SU-DHL-6 (cell line): ENCODE results near the gene SDK1.

Source experiments
- H2AFZ ChIP-seq: fragments of 200-600 bp; sonication (generic); 2 replicates; pipeline ENCODE4 v1.6.1; 2014; ENCODE audit warnings: low read depth, mild to moderate bottlenecking, moderate library complexity, mixed read lengths, antibody characterized with exemption, low read length; ENCODE audit not compliant: severe bottlenecking
- H3F3A ChIP-seq: fragments of 200-600 bp; shearing (Covaris generic); 2 replicates; pipeline ENCODE4 v1.6.0; 2016; ENCODE audit warnings: antibody characterized with exemption, mild to moderate bottlenecking; ENCODE audit not compliant: insufficient read depth
- H3K27ac ChIP-seq: fragments of 200-600 bp; sonication (generic); 2 replicates; pipeline ENCODE4 v1.5.1; 2016; ENCODE audit warnings: low read depth, mild to moderate bottlenecking, low read length, moderate library complexity, mixed read lengths
- H3K27me3 ChIP-seq: fragments of 200-600 bp; sonication (generic), shearing (Covaris generic); 2 replicates; pipeline ENCODE4 v1.6.0; 2014; ENCODE audit warnings: mild to moderate bottlenecking, low read length
- H3K36me3 ChIP-seq: fragments of 200-600 bp; sonication (generic); 2 replicates; pipeline ENCODE4 v1.6.1; 2014; ENCODE audit warnings: mild to moderate bottlenecking, low read length, mixed read lengths
- H3K4me2 ChIP-seq: fragments of 300-600, 200-600 bp; shearing (Covaris generic), sonication (generic); 2 replicates; pipeline ENCODE4 v1.6.0; 2014; ENCODE audit warnings: low read length, low read depth, mild to moderate bottlenecking; ENCODE audit not compliant: poor library complexity, severe bottlenecking
- H3K4me3 ChIP-seq: fragments of 200-600 bp; sonication (generic); 2 replicates; pipeline ENCODE4 v1.5.1; 2014; ENCODE audit warnings: antibody characterized with exemption, low read length, mild to moderate bottlenecking, mixed read lengths; ENCODE audit not compliant: insufficient read depth, poor library complexity, severe bottlenecking
- H3K79me2 ChIP-seq: fragments of 200-600 bp; sonication (generic); 2 replicates; pipeline ENCODE4 v1.6.1; 2014; ENCODE audit warnings: mild to moderate bottlenecking, low read length, moderate library complexity; ENCODE audit not compliant: insufficient read depth
- H3K9ac ChIP-seq: fragments of 200-600 bp; sonication (generic); 2 replicates; pipeline ENCODE4 v1.7.0; 2014; ENCODE audit warnings: mild to moderate bottlenecking, low read length
- H3K9me2 ChIP-seq: fragments of 200-600 bp; sonication (generic); replicated peaks from 2 replicates; pipeline ENCODE4 v1.6.1; 2014; ENCODE audit warnings: low read length; ENCODE audit not compliant: insufficient read depth
- H3K9me3 ChIP-seq: fragments of 200-600 bp; sonication (generic); 2 replicates; pipeline ENCODE4 v1.6.1; 2014; ENCODE audit warnings: low read length, mixed read lengths; ENCODE audit not compliant: insufficient read depth
- H4K20me1 ChIP-seq: fragments of 200-600 bp; sonication (generic); 2 replicates; pipeline ENCODE4 v1.6.1; 2014; ENCODE audit warnings: low read depth, mild to moderate bottlenecking, antibody characterized with exemption, low read length, moderate library complexity, mixed read lengths
- EZH2phosphoT487 ChIP-seq: fragments of 200-600 bp; sonication (generic), shearing (Covaris generic); conservative IDR thresholded peaks from 2 replicates; pipeline ENCODE4 v1.6.1; 2018; ENCODE audit warnings: mild to moderate bottlenecking, antibody characterized with exemption, low read length, moderate library complexity, mixed read lengths
- TF ChIP-seq, protein P1 (sequence below): fragments of 200-600 bp; sonication (generic); IDR thresholded peaks from one replicate; pipeline ENCODE4 v1.5.1; 2017; ENCODE audit warnings: antibody characterized with exemption, mild to moderate bottlenecking, low read length, moderate library complexity; ENCODE audit not compliant: insufficient read depth, poor library complexity, severe bottlenecking

The SDK1 gene

DNA sequence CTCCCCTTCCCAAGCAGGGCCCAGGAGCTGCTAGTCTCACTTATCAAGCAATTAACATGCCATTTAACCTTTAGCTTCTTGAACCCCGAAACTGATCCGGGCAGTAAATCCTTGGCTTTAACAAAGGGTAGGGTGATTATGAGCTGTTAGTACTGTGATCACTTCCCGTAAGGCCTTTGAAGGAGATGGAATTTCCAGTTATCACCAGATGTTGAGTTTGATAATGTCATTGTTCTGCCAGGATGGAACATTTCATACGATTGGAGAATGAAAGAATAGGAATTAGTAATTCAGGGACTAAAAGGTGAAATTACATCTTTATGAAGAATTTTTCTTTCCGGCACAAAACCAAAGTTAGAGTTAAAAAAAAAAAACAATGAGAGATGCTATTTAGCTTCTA is 810.1 kb downstream of the SDK1 start:
- Histone ChIP-seq H3K4me2 (no peak overlapping the region), H3K79me2 (no peaks in the 10 kb centered on the region), H3F3A (no peaks in the 10 kb centered on the region), H4K20me1 (no peaks in the 10 kb centered on the region), H3K4me3 (no peak overlapping the region), H3K27ac (no peak overlapping the region), H3K27me3 (no peaks in the 10 kb centered on the region), H3K36me3 (no peaks in the 10 kb centered on the region), H3K9me2 (no peaks in the 10 kb centered on the region), H3K9me3 (no peaks in the 10 kb centered on the region), H3K9ac (no peak overlapping the region), H2AFZ (no peak overlapping the region)
- TF ChIP-seq, protein P1, sequence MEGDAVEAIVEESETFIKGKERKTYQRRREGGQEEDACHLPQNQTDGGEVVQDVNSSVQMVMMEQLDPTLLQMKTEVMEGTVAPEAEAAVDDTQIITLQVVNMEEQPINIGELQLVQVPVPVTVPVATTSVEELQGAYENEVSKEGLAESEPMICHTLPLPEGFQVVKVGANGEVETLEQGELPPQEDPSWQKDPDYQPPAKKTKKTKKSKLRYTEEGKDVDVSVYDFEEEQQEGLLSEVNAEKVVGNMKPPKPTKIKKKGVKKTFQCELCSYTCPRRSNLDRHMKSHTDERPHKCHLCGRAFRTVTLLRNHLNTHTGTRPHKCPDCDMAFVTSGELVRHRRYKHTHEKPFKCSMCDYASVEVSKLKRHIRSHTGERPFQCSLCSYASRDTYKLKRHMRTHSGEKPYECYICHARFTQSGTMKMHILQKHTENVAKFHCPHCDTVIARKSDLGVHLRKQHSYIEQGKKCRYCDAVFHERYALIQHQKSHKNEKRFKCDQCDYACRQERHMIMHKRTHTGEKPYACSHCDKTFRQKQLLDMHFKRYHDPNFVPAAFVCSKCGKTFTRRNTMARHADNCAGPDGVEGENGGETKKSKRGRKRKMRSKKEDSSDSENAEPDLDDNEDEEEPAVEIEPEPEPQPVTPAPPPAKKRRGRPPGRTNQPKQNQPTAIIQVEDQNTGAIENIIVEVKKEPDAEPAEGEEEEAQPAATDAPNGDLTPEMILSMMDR = no peak
- TF ChIP-seq EZH2phosphoT487 = no peak

DNA sequence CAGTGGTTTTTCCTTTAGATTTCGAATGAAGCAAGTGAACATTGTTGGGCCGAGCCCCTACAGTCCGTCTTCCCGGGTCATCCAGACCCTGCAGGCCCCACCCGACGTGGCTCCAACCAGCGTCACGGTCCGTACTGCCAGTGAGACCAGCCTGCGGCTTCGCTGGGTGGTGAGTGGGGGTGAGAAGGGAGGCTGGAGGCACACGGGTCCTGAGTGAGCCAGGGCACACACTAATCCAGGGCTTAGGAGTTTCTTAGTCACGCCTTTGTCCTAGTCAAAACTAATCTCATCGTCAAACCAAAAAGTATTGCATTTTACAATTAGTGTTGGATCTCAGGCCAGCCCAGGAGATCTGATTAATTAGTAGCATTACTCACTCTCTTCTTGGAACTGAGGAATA is 812.2 kb downstream of the SDK1 start:
- Histone ChIP-seq H3K9me2 (no peaks in the 10 kb centered on the region), H3K27me3 (no peaks in the 10 kb centered on the region), H4K20me1 (no peaks in the 10 kb centered on the region), H3K4me3 (no peak overlapping the region), H3K9me3 (no peaks in the 10 kb centered on the region), H3K9ac (no peak overlapping the region), H3K27ac (no peak overlapping the region), H3K4me2 (no peak overlapping the region), H2AFZ (no peak overlapping the region), H3K79me2 (no peaks in the 10 kb centered on the region), H3K36me3 (no peaks in the 10 kb centered on the region), H3F3A (no peaks in the 10 kb centered on the region)
- TF ChIP-seq, protein P1 = no peak
- no peak for TF ChIP-seq EZH2phosphoT487

DNA sequence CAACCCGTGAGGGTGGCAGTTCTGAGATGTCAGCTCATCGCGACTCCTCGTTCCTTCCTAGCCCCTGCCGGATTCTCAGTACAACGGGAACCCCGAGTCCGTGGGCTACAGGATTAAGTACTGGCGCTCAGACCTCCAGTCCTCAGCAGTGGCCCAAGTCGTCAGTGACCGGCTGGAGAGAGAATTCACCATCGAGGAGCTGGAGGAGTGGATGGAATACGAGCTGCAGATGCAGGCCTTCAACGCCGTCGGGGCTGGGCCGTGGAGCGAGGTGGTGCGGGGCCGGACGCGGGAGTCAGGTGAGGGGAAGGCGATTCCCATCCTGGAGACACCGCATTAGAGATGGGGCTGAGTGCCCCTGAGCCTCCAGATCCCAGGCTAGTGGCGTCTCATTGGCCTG is 812.9 kb downstream of the SDK1 start:
- no peak overlapping the region for H3K27ac ChIP-seq
- no peak overlapping the region for H3K9ac ChIP-seq
- H3K27me3 ChIP-seq = no peaks in the 10 kb centered on the region
- no peaks in the 10 kb centered on the region for H3K36me3 ChIP-seq
- no peak overlapping the region for H2AFZ ChIP-seq
- TF ChIP-seq EZH2phosphoT487 = no peak
- TF ChIP-seq, protein P1 = no peak
- no peak overlapping the region for H3K4me2 ChIP-seq
- no peaks in the 10 kb centered on the region for H3K9me3 ChIP-seq
- no peaks in the 10 kb centered on the region for H3F3A ChIP-seq
- H3K9me2 ChIP-seq = no peaks in the 10 kb centered on the region
- H4K20me1 ChIP-seq = no peaks in the 10 kb centered on the region
- H3K79me2 ChIP-seq = no peaks in the 10 kb centered on the region
- no peak overlapping the region for H3K4me3 ChIP-seq
